ENCODE data around the gene RASSF1. TPM values are rescaled to one million over a fixed set of nuclear protein-coding genes. Genes with fewer than 3 reads are reported as not detected.

The RASSF1 gene
- polyA plus RNA-seq, 1 donor: 32.8 TPM

GRCh38 chr3:50342813-50343633 lies 2.4 kb upstream of the RASSF1 start:
- DNase-seq (ENCODE audit: low read depth): no peak

- no peak for DNase-seq (ENCODE audit: low read depth)
These were observed 1.5 kb upstream of the RASSF1 start for GRCh38 chr3:50341996-50342650.

- DNase-seq (ENCODE audit: low read depth): no peak
These were observed 901 bp upstream of the RASSF1 start for GRCh38 chr3:50341537-50341936.

- no peak for DNase-seq (ENCODE audit: low read depth)
These were observed 539 bp downstream of the RASSF1 start for GRCh38 chr3:50340147-50340447.

- no peak for DNase-seq (ENCODE audit: low read depth)
These were observed 1.0 kb downstream of the RASSF1 start for GRCh38 chr3:50339485-50340146.

- no peak for DNase-seq (ENCODE audit: low read depth)
These were observed 1.7 kb downstream of the RASSF1 start for GRCh38 chr3:50338965-50339364.

- peak; percentile 94 for DNase-seq (ENCODE audit: low read depth)
These were observed 3.3 kb downstream of the RASSF1 start for GRCh38 chr3:50337175-50337861.

GRCh38 chr3:50336452-50337174 lies 4.0 kb downstream of the RASSF1 start:
- no peak for DNase-seq (ENCODE audit: low read depth)

GRCh38 chr3:50334339-50335075 lies 6.1 kb downstream of the RASSF1 start:
- no peak for DNase-seq (ENCODE audit: low read depth)

GRCh38 chr3:50333744-50334328 lies 6.8 kb downstream of the RASSF1 start:
- DNase-seq (ENCODE audit: low read depth): no peak

GRCh38 chr3:50331364-50331907 lies 9.2 kb downstream of the RASSF1 start:
- DNase-seq (ENCODE audit: low read depth): no peak

GRCh38 chr3:50330330-50330729 lies 10.3 kb downstream of the RASSF1 start:
- no peak for DNase-seq (ENCODE audit: low read depth)

GRCh38 chr3:50327943-50328691 lies 12.5 kb downstream of the RASSF1 start, which contains the start of gene TUSC2:
Gene TUSC2 (minus strand): TSS chr3:50328223. CDS start chr3:50328099, 124 bp downstream.
- DNase-seq (ENCODE audit: low read depth): peak; percentile 83

GRCh38 chr3:50327129-50327528 lies 13.5 kb downstream of the RASSF1 start:
- DNase-seq (ENCODE audit: low read depth): no peak

GRCh38 chr3:50326182-50326541 lies 14.5 kb downstream of the RASSF1 start:
- no peak for DNase-seq (ENCODE audit: low read depth)

- DNase-seq (ENCODE audit: low read depth): no peak
These were observed 15.0 kb downstream of the RASSF1 start for GRCh38 chr3:50325497-50326181.

- DNase-seq (ENCODE audit: low read depth): no peak
These were observed 15.5 kb downstream of the RASSF1 start for GRCh38 chr3:50325113-50325480.

GRCh38 chr3:50324351-50325112 lies 16.1 kb downstream of the RASSF1 start:
- no peak for DNase-seq (ENCODE audit: low read depth)
